IMR-90 (cell line): Measurements from ENCODE around the gene COX11. TPM values are rescaled to one million over a fixed set of nuclear protein-coding genes. Genes with fewer than 3 reads are reported as not detected.

ENCODE experiments used
- ATAC-seq: fragments of 200-7000 bp; cut with Tn5 transposase; 2 replicates; pipeline ENCODE4 v1.9.1; 2020; ENCODE audit warnings: low read depth, mild to moderate bottlenecking, moderate library complexity
- BruUV-seq: library from RNA; stranded (reverse); fragments of 400-500 nt; replicated peaks from 2 replicates; lab custom pipeline; 2021; lab: Mats Ljungman, UMichigan
- CTCF ChIA-PET: fragments of 300-600 bp; formaldehyde crosslinking; extraction: SDS; loops from one replicate; lab custom pipeline; 2021; ENCODE audit warnings: antibody characterized with exemption; lab: Yijun Ruan, JAX
- POLR2A ChIA-PET: fragments of 300-600 bp; sonication (Branson Sonifier 250); formaldehyde crosslinking; loops from one replicate; lab custom pipeline; 2022; ENCODE audit warnings: antibody characterized with exemption; ENCODE audit not compliant: unreplicated experiment; lab: Charles Lee
- DNase-seq: peaks from one replicate; pipeline ENCODE4 v3.0.0; 2013
- H2AFZ ChIP-seq: replicated peaks from 2 replicates; pipeline ENCODE3; 2013; ENCODE audit warnings: low read length, mild to moderate bottlenecking; ENCODE audit not compliant: poor library complexity
- H2AK5ac ChIP-seq: 2 replicates; pipeline ENCODE4 v1.6.1; 2013; ENCODE audit warnings: low read depth, low read length, inconsistent platforms
- H2AK9ac ChIP-seq: replicated peaks from 2 replicates; pipeline ENCODE3; 2013; ENCODE audit warnings: mild to moderate bottlenecking, low read depth, low read length, moderate library complexity; ENCODE audit not compliant: poor library complexity
- H2BK120ac ChIP-seq: 2 replicates; pipeline ENCODE4 v1.6.1; 2013; ENCODE audit warnings: low read depth, low read length, inconsistent platforms
- H2BK15ac ChIP-seq: 3 replicates; pipeline ENCODE4 v1.6.1; 2013; ENCODE audit warnings: low read depth, low read length, inconsistent platforms
- H2BK20ac ChIP-seq: 2 replicates; pipeline ENCODE4 v1.6.1; 2013; ENCODE audit warnings: low read depth, mild to moderate bottlenecking, inconsistent platforms, low read length, moderate library complexity
- H2BK5ac ChIP-seq: 2 replicates; pipeline ENCODE4 v1.6.1; 2013; ENCODE audit warnings: mild to moderate bottlenecking, low read depth, low read length, inconsistent platforms; ENCODE audit not compliant: poor library complexity, severe bottlenecking
- H3K14ac ChIP-seq: replicated peaks from 2 replicates; pipeline ENCODE4 v1.6.1; 2013; ENCODE audit warnings: low read depth, low read length, inconsistent platforms
- H3K18ac ChIP-seq: 2 replicates; pipeline ENCODE4 v1.6.1; 2013; ENCODE audit warnings: low read depth, low read length, control low read depth
- H3K23ac ChIP-seq: 2 replicates; pipeline ENCODE4 v1.6.1; 2013; ENCODE audit warnings: low read depth, low read length, inconsistent platforms
- H3K27ac ChIP-seq: 2 replicates; pipeline ENCODE4 v1.5.1; 2013; ENCODE audit warnings: mild to moderate bottlenecking, control low read depth, low read length; ENCODE audit not compliant: insufficient read depth
- H3K27me3 ChIP-seq: 2 replicates; pipeline ENCODE4 v1.6.1; 2013; ENCODE audit warnings: low read length; ENCODE audit not compliant: control insufficient read depth, insufficient read depth
- H3K36me3 ChIP-seq: 2 replicates; pipeline ENCODE4 v1.6.1; 2013; ENCODE audit warnings: low read length, mixed read lengths; ENCODE audit not compliant: control insufficient read depth, insufficient read depth
- H3K4ac ChIP-seq: 2 replicates; pipeline ENCODE4 v1.6.1; 2013; ENCODE audit warnings: low read depth, low read length, inconsistent platforms
- H3K4me1 ChIP-seq: 2 replicates; pipeline ENCODE4 v1.6.1; 2013; ENCODE audit warnings: low read length, mixed read lengths; ENCODE audit not compliant: control insufficient read depth, insufficient read depth
- H3K4me2 ChIP-seq: 2 replicates; pipeline ENCODE4 v1.6.1; 2013; ENCODE audit warnings: low read depth, mild to moderate bottlenecking, control low read depth, low read length, moderate library complexity
- H3K4me3 ChIP-seq: 2 replicates; pipeline ENCODE4 v1.5.1; 2013; ENCODE audit warnings: low read depth, mild to moderate bottlenecking, control low read depth, low read length, moderate library complexity; ENCODE audit not compliant: insufficient read depth
- H3K56ac ChIP-seq: 2 replicates; pipeline ENCODE4 v1.6.1; 2013; ENCODE audit warnings: low read length, inconsistent platforms; ENCODE audit not compliant: insufficient read depth; ENCODE audit errors: extremely low read depth
- H3K79me1 ChIP-seq, 2 experiments: 2 replicates each; pipeline ENCODE4 v1.6.1; 2013; ENCODE audit warnings: low read length in 2 of 2, inconsistent platforms in 1 of 2, low read depth in 1 of 2
- H3K9ac ChIP-seq: 2 replicates; pipeline ENCODE4 v1.6.1; 2013; ENCODE audit warnings: low read depth, low read length, control low read depth
- H3K9me1 ChIP-seq: 2 replicates; pipeline ENCODE4 v1.6.1; 2013; ENCODE audit warnings: low read length, inconsistent platforms; ENCODE audit not compliant: insufficient read depth
- H3K9me3 ChIP-seq: 2 replicates; pipeline ENCODE4 v1.6.1; 2013; ENCODE audit warnings: low read length; ENCODE audit not compliant: control insufficient read depth, insufficient read depth
- H4K20me1 ChIP-seq: 2 replicates; pipeline ENCODE4 v1.6.1; 2013; ENCODE audit warnings: low read length, inconsistent platforms; ENCODE audit not compliant: insufficient read depth
- H4K5ac ChIP-seq: 2 replicates; pipeline ENCODE4 v1.6.1; 2013; ENCODE audit warnings: mild to moderate bottlenecking, low read depth, low read length, control low read depth
- H4K8ac ChIP-seq, 2 experiments: 2 replicates each; pipeline ENCODE4 v1.6.1; 2013; ENCODE audit warnings: low read depth in 2 of 2, low read length in 2 of 2, control low read depth in 1 of 2, inconsistent platforms in 1 of 2
- H4K91ac ChIP-seq: 2 replicates; pipeline ENCODE4 v1.6.1; 2013; ENCODE audit warnings: low read depth, low read length, inconsistent platforms; ENCODE audit not compliant: insufficient read depth
- CHD1 ChIP-seq: IDR thresholded peaks from 2 replicates; pipeline ENCODE4 v1.6.1; 2012; ENCODE audit warnings: low read depth, low read length, improper control_type of control experiment
- CTCF ChIP-seq: conservative IDR thresholded peaks from 2 replicates; pipeline ENCODE4 v1.5.1; 2012; ENCODE audit warnings: mild to moderate bottlenecking, low read depth, low read length, improper control_type of control experiment
- FOS ChIP-seq: fragments of 150-350 bp; IDR thresholded peaks from 2 replicates; pipeline ENCODE4 v1.6.1; 2016; ENCODE audit warnings: low read depth, low read length
- WGBS, 2 experiments: methylation state at CpG; one replicate each; pipeline versions ENCODE4 v1.1.5 to v1.1.7; 2013; ENCODE audit warnings: missing lambda C conversion rate in 2 of 2; ENCODE audit not compliant: insufficient read length in 1 of 2; ENCODE audit errors: extremely low coverage in 2 of 2; 5-methylcytosine and 5-hydroxymethylcytosine counted together
- dilution Hi-C: fragments of 300-500 bp; cut with HindIII; formaldehyde crosslinking; loops from one replicate; pipeline ENCODE4 v1.14.3; 2018; ENCODE audit warnings: low sequenced_read_pairs; ENCODE audit not compliant: unreplicated experiment
- in situ Hi-C: fragments of 300-500 bp; cut with MboI; formaldehyde crosslinking; loops from 3 replicates; pipeline ENCODE4 v1.14.3; 2019; ENCODE audit warnings: low sequenced_read_pairs, inconsistent platforms, mixed read lengths
- intact Hi-C: fragments of 100-400 bp; cut with micrococcal nuclease; formaldehyde crosslinking; loops from 2 replicates; pipeline ENCODE4 v1.10.0; 2022
- polyA plus RNA-seq, 3 experiments: library from polyadenylated mRNA; depleted of rRNA; stranded (reverse); fragments of >200 nt; gene quantifications; 2 replicates each; pipeline ENCODE4 v1.2.3, GENCODE V29; 2012; ENCODE audit warnings: low replicate concordance in 1 of 3
- total RNA-seq: library from RNA; depleted of rRNA; stranded (reverse); fragments of >200 nt; gene quantifications from 2 replicates; pipeline ENCODE4 v1.2.3, GENCODE V29; 2012

Gene COX11
- total and polyA plus RNA-seq, 2 of the 4 experiments (the other 2 are of a cell fraction), result 23.6 to 29.4 TPM

- WGBS, 2 experiments, result 75% methylated on average over 2 of the region's 5 CpGs; no CpG with 5 or more reads in 1 of the 2 experiments
- ChIA-PET POLR2A (no interaction called here), CTCF (interaction anchor here (2.1 kb wide), 1 partner anchor 11 kb away, joined by 6 read pairs; no protein-coding TSS in a partner anchor)
- no peak overlapping the region for H2BK15ac ChIP-seq
- H3K27ac ChIP-seq, result no peak overlapping the region
- H2AK9ac ChIP-seq, result no peak overlapping the region
- ATAC-seq, result no peak
- H3K9me3 ChIP-seq, result no peaks in the 10 kb centered on the region
- H3K4me2 ChIP-seq, result no peak overlapping the region
- H3K4me3 ChIP-seq, result no peak overlapping the region
- no peak overlapping the region for H4K91ac ChIP-seq
- no peak overlapping the region for H3K14ac ChIP-seq
- no peaks in the 10 kb centered on the region for H3K36me3 ChIP-seq
- in situ Hi-C loops, result no loop called here
- no peak overlapping the region for H3K4ac ChIP-seq
- dilution Hi-C loops, result no loop called here
- H4K8ac ChIP-seq, result no peak overlapping the region
- intact Hi-C loops, result loop anchor here (10.0 kb wide), 1 partner anchor 60 kb away; no protein-coding TSS in a partner anchor
- H3K18ac ChIP-seq, result no peak overlapping the region
- no peak overlapping the region for H2BK5ac ChIP-seq
- no TSS peak for BruUV-seq
- no peaks in the 10 kb centered on the region for H3K9me1 ChIP-seq
- H2AK5ac ChIP-seq, result no peak overlapping the region
- H3K4me1 ChIP-seq, result no peaks in the 10 kb centered on the region
- H3K23ac ChIP-seq, result no peak overlapping the region
- H3K27me3 ChIP-seq, result no peaks in the 10 kb centered on the region
- no peak overlapping the region for H3K56ac ChIP-seq
- H3K79me1 ChIP-seq, result no peaks in the 10 kb centered on the region
- DNase-seq, result no peak
- H2AFZ ChIP-seq, result no peak overlapping the region
- H2BK20ac ChIP-seq, result no peak overlapping the region
- no peak overlapping the region for H4K5ac ChIP-seq
- no peak overlapping the region for H2BK120ac ChIP-seq
- H4K20me1 ChIP-seq, result no peaks in the 10 kb centered on the region
- TF ChIP-seq FOS (no peak), CHD1 (no peak), CTCF (no peak)
- no peak overlapping the region for H3K9ac ChIP-seq
Measured at GRCh38 chr17:55004484-55004883, 36.0 kb upstream of the COX11 start.
